Measurements from ENCODE around the gene UBE2K.

DNA sequence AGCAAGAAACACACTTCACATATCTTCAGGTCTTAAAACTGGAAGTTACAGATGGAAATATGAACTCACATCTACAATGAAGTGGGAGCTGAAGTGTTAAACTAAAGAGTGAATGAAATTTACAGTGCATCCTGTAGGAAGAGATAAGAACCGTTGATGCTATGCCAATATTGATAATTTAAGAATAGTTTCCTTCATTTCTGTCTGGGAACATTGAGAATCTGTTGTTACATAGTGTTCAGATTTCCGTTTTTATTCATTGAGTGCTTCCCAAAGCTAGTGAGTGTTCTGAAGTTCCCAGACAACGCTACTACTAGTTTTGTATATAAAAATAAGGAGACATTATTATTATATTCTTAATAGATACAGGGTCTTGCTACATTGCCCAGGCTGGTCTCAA, 52.3 kb downstream of the UBE2K start:
- no peak for TF ChIP-seq HNF4G (IDR thresholded peaks at IDR 0.05; ENCODE audit: borderline replicate concordance, low read depth, low read length)
- no peak for TF ChIP-seq HNF4G (CRISPR knock-in tag; IDR thresholded peaks at IDR 0.05; ENCODE audit: borderline replicate concordance, low read depth)
- TF ChIP-seq, protein P1, sequence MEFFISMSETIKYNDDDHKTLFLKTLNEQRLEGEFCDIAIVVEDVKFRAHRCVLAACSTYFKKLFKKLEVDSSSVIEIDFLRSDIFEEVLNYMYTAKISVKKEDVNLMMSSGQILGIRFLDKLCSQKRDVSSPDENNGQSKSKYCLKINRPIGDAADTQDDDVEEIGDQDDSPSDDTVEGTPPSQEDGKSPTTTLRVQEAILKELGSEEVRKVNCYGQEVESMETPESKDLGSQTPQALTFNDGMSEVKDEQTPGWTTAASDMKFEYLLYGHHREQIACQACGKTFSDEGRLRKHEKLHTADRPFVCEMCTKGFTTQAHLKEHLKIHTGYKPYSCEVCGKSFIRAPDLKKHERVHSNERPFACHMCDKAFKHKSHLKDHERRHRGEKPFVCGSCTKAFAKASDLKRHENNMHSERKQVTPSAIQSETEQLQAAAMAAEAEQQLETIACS (CRISPR knock-in tag; IDR thresholded peaks at IDR 0.05): no peak
- no peak for TF ChIP-seq GABPA (IDR thresholded peaks at IDR 0.05; ENCODE audit: low read depth, low read length)
- TF ChIP-seq GABPA (CRISPR knock-in tag; IDR thresholded peaks at IDR 0.05; ENCODE audit: low read depth): no peak
- TF ChIP-seq, protein P2, sequence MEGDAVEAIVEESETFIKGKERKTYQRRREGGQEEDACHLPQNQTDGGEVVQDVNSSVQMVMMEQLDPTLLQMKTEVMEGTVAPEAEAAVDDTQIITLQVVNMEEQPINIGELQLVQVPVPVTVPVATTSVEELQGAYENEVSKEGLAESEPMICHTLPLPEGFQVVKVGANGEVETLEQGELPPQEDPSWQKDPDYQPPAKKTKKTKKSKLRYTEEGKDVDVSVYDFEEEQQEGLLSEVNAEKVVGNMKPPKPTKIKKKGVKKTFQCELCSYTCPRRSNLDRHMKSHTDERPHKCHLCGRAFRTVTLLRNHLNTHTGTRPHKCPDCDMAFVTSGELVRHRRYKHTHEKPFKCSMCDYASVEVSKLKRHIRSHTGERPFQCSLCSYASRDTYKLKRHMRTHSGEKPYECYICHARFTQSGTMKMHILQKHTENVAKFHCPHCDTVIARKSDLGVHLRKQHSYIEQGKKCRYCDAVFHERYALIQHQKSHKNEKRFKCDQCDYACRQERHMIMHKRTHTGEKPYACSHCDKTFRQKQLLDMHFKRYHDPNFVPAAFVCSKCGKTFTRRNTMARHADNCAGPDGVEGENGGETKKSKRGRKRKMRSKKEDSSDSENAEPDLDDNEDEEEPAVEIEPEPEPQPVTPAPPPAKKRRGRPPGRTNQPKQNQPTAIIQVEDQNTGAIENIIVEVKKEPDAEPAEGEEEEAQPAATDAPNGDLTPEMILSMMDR (CRISPR knock-in tag; IDR thresholded peaks at IDR 0.05): no peak
- TF ChIP-seq, protein P3, sequence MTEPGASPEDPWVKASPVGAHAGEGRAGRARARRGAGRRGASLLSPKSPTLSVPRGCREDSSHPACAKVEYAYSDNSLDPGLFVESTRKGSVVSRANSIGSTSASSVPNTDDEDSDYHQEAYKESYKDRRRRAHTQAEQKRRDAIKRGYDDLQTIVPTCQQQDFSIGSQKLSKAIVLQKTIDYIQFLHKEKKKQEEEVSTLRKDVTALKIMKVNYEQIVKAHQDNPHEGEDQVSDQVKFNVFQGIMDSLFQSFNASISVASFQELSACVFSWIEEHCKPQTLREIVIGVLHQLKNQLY (CRISPR knock-in tag; IDR thresholded peaks at IDR 0.05): no peak
- TF ChIP-seq CHD2 (IDR thresholded peaks at IDR 0.05; ENCODE audit: low read depth, low read length): no peak
- TF ChIP-seq ZNF780A (CRISPR knock-in tag; IDR thresholded peaks at IDR 0.05): no peak
- no peak for TF ChIP-seq CBFB (CRISPR knock-in tag; IDR thresholded peaks at IDR 0.05)

All from HepG2 (cell line).